ENCODE measurements around the gene UBA3. TPM values are rescaled to one million over a fixed set of nuclear protein-coding genes. Genes with fewer than 3 reads are reported as not detected.

Gene UBA3
- total RNA-seq, 2 donors from 2014 or later: 36.1 to 69.4 TPM

GRCh38 chr3:69005071-69005790 lies 74.9 kb downstream of the UBA3 start:
- peaks cover 28% of the 10 kb centered on the region for H3K36me3 ChIP-seq
- DNase-seq (ENCODE audit: low spot score) (no peak), ATAC-seq (ENCODE audit: insufficient number of reproducible peaks, low FRiP score, low read depth) (no peak)
- H3K27me3 ChIP-seq (replicated peaks; ENCODE audit: insufficient read depth): no peaks in the 10 kb centered on the region
- TF ChIP-seq, protein P1, sequence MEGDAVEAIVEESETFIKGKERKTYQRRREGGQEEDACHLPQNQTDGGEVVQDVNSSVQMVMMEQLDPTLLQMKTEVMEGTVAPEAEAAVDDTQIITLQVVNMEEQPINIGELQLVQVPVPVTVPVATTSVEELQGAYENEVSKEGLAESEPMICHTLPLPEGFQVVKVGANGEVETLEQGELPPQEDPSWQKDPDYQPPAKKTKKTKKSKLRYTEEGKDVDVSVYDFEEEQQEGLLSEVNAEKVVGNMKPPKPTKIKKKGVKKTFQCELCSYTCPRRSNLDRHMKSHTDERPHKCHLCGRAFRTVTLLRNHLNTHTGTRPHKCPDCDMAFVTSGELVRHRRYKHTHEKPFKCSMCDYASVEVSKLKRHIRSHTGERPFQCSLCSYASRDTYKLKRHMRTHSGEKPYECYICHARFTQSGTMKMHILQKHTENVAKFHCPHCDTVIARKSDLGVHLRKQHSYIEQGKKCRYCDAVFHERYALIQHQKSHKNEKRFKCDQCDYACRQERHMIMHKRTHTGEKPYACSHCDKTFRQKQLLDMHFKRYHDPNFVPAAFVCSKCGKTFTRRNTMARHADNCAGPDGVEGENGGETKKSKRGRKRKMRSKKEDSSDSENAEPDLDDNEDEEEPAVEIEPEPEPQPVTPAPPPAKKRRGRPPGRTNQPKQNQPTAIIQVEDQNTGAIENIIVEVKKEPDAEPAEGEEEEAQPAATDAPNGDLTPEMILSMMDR (IDR thresholded peaks at IDR 0.05): no peak
- peaks cover 24 to 70% of the 10 kb centered on the region in 2 donors for H3K4me1 ChIP-seq (ENCODE audit: control insufficient read depth in 1 of 2, low read depth in 2 of 2)
- peak overlapping the region; percentile 34 for H3K4me3 ChIP-seq
- H3K27ac ChIP-seq: peak overlapping the region; percentile 45 to 49
- no peaks in the 10 kb centered on the region for H3K9me3 ChIP-seq

Other genes with a start within 250 kb of the UBA3 start
- not detected for gene TAFA4, start 147.8 kb downstream of the UBA3 start, total RNA-seq
- 100 to 1,000 TPM; 148 to 183 TPM for gene EOGT, start 66.7 kb downstream of the UBA3 start, total RNA-seq
- gene TMF1, start 28.0 kb downstream of the UBA3 start, total RNA-seq: 10 to 100 TPM; 34.7 to 49.2 TPM
- gene ARL6IP5, start 4.6 kb upstream of the UBA3 start, total RNA-seq: 100 to 1,000 TPM; 195 to 269 TPM
- gene LMOD3, start 42.2 kb upstream of the UBA3 start, total RNA-seq: not detected